Stimulated activated CD8-positive, alpha-beta memory T cell treated with anti-CD3 and anti-CD28 coated beads, Interleukin-7, amount 100 ng/mL, for 4 hours (primary cell): Measurements from ENCODE around the gene GABBR1.

Source experiments
- DNase-seq, 2 donors: peaks; one replicate each; pipeline ENCODE4 v3.0.0-alpha.2; 2020; ENCODE audit warnings: low read depth in 2 of 2

The GABBR1 gene

GRCh38 chr6:29566856-29567255, 66.1 kb downstream of the GABBR1 start:
- DNase-seq, result no peak

- DNase-seq, result no peak
Observed at GRCh38 chr6:29564875-29565274, 68.1 kb downstream of the GABBR1 start.

- DNase-seq, result no peak
Observed at GRCh38 chr6:29563435-29563965, 69.5 kb downstream of the GABBR1 start.

GRCh38 chr6:29561606-29562181, 71.3 kb downstream of the GABBR1 start:
- DNase-seq, result no peak

GRCh38 chr6:29561091-29561490, 71.9 kb downstream of the GABBR1 start:
- DNase-seq, result no peak

GRCh38 chr6:29559524-29560287, 73.3 kb downstream of the GABBR1 start, which contains the start of gene UBD:
Gene UBD, minus strand, starts transcription at chr6:29559732. Its CDS starts 31 bp downstream, at chr6:29559701.
- no peak for DNase-seq

GRCh38 chr6:29558439-29559079, 74.4 kb downstream of the GABBR1 start:
- no peak for DNase-seq

GRCh38 chr6:29557320-29557719, 75.7 kb downstream of the GABBR1 start:
- DNase-seq, result no peak

GRCh38 chr6:29554764-29555163, 78.2 kb downstream of the GABBR1 start:
- no peak for DNase-seq

GRCh38 chr6:29553268-29554057, 79.5 kb downstream of the GABBR1 start:
- no peak for DNase-seq

GRCh38 chr6:29552512-29553051, 80.4 kb downstream of the GABBR1 start:
- DNase-seq, result no peak

GRCh38 chr6:29547573-29547972, 85.4 kb downstream of the GABBR1 start:
- no peak for DNase-seq

- DNase-seq, result no peak
Observed at GRCh38 chr6:29537714-29538403, 95.1 kb downstream of the GABBR1 start.

GRCh38 chr6:29532320-29532951, 100.5 kb downstream of the GABBR1 start:
- DNase-seq, result no peak

- no peak for DNase-seq
Observed at GRCh38 chr6:29531668-29532067, 101.3 kb downstream of the GABBR1 start.

GRCh38 chr6:29530671-29531310, 102.2 kb downstream of the GABBR1 start:
- DNase-seq, result no peak

- DNase-seq, result no peak
Observed at GRCh38 chr6:29529956-29530355, 103.0 kb downstream of the GABBR1 start.

- DNase-seq, result no peak
Observed at GRCh38 chr6:29528988-29529560, 103.9 kb downstream of the GABBR1 start.

- no peak for DNase-seq
Observed at GRCh38 chr6:29528300-29528931, 104.6 kb downstream of the GABBR1 start.
